A673 (cell line): ENCODE measurements around the gene ASB10.

ENCODE experiments used
- EZH2 ChIP-seq: fragments of 200-600 bp; sonication (generic); IDR thresholded peaks from 2 replicates; pipeline ENCODE4 v1.6.1; 2017; ENCODE audit warnings: borderline replicate concordance, low read depth, mild to moderate bottlenecking, mixed read lengths, antibody characterized with exemption, low read length; ENCODE audit not compliant: poor library complexity, severe bottlenecking
- TF ChIP-seq, protein P1 (sequence below): fragments of 300-800, 200-600 bp; sonication (generic); conservative IDR thresholded peaks from 2 replicates; pipeline ENCODE4 v1.5.1; 2017; ENCODE audit warnings: low read depth, mild to moderate bottlenecking, antibody characterized with exemption, low read length, moderate library complexity, mixed read lengths

DNA sequence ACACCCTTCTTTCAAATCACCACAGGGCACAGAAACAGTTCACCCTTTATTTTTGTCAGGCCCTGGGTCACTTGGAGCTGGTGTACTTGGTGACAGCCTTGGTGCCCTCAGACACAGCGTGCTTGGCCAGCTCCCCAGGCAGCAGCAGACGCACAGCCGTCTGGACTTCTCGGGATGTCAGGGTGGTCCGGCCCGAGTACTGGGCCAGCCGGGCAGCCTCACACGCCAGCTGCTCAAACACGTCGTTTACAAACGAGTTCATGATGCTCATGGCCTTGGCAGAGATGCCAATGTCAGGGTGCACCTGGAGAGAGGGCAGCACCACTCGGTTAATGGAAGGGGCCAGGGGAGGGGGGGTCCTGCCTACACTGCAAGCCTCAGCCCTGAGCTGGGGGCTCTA is 20.8 kb upstream of the ASB10 start:
- TF ChIP-seq, protein P1, sequence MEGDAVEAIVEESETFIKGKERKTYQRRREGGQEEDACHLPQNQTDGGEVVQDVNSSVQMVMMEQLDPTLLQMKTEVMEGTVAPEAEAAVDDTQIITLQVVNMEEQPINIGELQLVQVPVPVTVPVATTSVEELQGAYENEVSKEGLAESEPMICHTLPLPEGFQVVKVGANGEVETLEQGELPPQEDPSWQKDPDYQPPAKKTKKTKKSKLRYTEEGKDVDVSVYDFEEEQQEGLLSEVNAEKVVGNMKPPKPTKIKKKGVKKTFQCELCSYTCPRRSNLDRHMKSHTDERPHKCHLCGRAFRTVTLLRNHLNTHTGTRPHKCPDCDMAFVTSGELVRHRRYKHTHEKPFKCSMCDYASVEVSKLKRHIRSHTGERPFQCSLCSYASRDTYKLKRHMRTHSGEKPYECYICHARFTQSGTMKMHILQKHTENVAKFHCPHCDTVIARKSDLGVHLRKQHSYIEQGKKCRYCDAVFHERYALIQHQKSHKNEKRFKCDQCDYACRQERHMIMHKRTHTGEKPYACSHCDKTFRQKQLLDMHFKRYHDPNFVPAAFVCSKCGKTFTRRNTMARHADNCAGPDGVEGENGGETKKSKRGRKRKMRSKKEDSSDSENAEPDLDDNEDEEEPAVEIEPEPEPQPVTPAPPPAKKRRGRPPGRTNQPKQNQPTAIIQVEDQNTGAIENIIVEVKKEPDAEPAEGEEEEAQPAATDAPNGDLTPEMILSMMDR, result no peak
- no peak for TF ChIP-seq EZH2
